Right hindlimb (tissue), 1 donor: ENCODE data around the gene GBP2.

Experiments used
- DNase-seq: peaks from one replicate; pipeline ENCODE4 v3.0.0-alpha.2; 2018

The GBP2 gene

DNA sequence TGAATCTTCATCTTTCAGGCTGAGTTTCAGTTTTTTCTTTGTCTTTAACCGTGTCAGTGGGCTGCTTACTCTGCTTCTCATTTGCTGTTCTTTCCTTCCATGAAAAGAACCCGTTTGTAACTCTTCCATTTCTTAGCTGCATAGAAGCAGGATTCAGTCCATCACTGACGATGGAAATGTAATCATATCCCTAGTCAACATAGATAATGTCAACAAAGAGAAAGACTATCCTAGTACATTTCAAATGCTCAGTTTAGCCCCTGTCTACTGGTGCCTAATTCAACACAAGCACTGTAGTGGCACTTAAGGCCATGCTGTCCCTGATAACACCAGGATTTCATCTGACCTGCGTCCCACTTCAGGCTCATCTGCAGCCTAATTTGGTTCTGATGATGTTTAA is 61.3 kb downstream of the GBP2 start:
- no peak for DNase-seq

DNA sequence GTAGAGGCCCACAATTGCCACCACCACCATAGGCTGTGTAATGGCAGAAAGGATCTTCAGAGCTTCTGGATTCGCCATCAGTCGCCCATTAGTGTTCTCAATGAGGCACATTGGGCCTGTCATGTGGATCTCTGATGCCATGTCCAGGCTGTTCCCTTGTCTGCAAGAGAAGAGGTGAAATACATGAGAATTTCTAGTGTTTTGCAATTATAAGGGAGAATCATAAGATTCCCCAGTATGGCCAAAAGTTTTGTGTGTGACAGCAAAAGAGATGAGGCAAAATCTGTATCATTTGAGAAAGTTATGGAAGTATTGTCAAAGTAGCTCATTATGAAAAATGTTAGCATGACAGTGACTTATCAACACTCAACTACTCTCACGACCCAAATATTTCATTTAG is 62.8 kb downstream of the GBP2 start:
- no peak for DNase-seq

- DNase-seq: no peak
Observed at GRCh38 chr1:89060091-89060490, 65.8 kb downstream of the GBP2 start.
